ENCODE results near the gene RPL22L1.
A peak's percentile ranks its signal among the peaks of the same experiment; 100 is the strongest.
"Not testable (repeated sequence)": the region's sequence is repeated elsewhere in the genome, so short reads cannot be mapped to it uniquely, and the experiment has no call there.

The RPL22L1 gene

DNA sequence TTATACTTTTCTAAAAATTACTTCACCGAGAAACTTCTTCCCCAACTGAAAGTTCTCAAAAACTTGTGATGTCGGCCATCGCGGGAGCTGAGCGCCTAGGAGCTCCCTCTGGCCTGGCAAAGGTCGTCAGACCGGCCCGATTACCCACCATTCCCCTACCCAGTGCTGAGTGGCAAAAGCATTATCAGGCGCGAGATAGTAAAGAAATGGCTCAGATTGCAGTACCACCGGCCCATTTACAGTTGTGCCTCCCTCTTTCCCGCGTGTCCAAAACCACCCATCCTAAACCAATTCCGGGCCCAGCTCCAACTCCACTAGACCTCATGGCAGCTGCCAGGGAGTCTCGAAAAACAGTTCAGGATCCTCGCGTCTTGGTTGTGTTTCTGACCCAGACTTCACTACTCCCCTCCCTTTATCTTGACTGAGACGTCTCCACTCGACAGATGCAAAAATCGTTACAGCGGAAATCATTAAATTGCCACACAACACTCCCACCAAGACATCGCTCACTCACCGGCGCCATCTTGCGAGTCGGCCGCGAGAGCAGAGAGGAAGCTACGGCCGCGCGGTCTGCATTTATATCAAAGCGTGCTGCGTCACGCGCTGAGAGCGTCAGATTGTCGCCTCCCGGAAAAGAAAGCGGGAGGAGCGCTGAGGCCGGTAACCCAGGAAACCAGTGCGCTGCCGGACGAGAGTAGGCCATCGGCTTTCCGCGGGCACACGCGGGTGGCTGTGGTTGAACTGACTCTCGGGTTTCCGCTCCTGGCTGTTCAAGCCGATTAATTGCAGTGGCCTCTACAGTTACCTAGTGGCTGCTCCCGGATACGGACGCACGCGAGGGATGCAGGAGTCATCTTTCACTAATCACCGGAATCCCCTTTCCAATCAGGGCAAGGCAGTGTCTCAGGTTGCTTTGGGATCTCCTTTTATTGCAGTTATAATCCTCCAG, at the start of gene RPL22L1:
Gene RPL22L1 (minus strand): TSS at position 551 of the 949 bp plus-strand sequence. CDS start 28 bp downstream, at position 523.
- peak; percentile 96 for DNase-seq

DNA sequence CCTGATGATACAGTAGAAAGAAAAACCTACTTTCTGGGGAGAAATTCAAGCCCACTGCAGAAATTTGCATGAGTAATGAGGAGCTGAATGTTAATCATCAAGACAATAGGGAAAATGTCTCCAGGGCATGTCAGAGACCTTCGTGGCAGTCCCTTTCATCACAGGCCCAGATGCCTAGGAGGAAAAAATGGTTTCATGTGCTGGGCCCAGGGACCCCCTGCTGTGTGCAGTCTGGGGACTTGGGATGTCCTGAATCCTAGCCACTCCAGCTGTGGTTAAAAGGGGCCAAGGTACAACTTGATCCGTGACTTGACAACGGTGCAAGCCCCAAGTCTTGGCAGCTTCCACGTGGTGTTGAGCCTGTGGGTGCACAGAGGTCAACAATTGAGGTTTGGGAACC, 48.7 kb upstream of the RPL22L1 start:
- DNase-seq = no peak

DNA sequence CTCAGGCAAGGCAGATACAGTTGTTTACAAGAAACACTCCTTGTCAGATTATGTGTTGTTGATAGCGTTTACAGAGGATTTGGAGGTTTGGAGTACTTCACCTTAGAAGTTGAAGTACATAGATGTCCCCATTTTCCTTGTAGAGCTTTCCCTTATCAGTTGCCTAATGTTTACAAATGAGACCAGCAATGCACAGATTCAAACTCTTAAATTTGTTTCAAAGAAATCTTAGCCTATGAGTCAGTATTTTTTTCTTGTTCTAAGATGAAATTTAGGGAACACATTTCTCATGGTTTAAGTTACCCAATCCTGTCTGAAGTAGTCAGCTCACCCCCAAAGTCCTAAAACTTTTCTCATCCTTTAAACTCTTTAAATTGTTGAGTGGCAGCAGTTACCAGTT, 44.7 kb upstream of the RPL22L1 start:
- no peak for DNase-seq

DNA sequence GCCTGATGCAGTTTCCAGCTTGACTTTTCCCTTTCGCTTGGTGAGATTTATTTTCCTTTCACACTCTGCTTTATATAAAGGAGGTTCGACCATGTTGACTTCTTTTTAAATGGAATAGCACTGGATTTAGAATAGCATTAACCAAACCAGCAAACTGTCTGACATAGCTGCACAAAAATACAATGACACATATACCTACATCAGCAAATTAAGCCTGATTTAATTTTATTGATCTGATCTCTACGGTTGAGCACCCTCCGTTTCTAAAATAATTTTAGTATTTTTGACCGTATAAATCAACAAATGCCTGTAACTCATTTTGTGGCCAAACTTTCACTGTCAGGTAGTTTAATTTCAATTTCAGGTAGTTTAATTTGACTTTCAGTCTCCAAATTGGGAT, 44.2 kb upstream of the RPL22L1 start:
- DNase-seq = no peak

DNA sequence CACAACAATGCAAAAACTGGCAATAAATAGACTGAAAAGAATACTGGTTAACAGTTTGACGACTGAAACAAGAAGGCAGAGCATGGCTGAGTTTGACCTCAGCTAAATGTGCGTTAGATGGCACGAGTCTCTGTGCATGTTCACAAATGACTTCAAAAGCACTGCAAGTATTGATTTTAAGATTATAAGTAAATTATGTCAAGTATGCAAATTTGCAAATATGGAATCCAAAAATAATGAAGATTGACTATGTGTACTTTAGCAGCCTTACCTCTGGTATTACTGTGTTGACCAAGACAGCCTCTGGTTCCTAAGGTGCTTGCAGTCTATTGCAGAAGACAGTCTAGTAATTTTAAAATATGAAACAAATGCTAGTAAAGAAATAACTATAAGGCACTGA, 41.1 kb upstream of the RPL22L1 start:
- DNase-seq = no peak

DNA sequence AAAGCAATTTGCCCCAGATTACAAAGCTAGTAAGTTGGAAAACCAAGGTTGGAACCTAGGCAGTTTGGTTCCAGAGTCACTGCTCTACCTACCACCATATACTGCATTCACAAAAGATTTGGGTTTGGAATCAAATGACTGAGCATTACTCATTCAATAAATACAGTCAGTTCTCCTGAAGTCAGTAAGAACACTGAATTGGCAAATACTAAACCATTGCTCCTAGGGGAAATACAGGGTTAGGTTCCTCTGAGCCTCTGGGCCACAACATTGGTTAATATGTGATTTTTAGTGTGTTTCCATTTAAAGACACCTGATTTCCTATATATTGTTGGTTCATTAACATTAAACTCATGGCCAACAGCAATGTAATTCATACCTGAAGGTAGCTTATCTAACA, 40.5 kb upstream of the RPL22L1 start:
- no peak for DNase-seq

DNA sequence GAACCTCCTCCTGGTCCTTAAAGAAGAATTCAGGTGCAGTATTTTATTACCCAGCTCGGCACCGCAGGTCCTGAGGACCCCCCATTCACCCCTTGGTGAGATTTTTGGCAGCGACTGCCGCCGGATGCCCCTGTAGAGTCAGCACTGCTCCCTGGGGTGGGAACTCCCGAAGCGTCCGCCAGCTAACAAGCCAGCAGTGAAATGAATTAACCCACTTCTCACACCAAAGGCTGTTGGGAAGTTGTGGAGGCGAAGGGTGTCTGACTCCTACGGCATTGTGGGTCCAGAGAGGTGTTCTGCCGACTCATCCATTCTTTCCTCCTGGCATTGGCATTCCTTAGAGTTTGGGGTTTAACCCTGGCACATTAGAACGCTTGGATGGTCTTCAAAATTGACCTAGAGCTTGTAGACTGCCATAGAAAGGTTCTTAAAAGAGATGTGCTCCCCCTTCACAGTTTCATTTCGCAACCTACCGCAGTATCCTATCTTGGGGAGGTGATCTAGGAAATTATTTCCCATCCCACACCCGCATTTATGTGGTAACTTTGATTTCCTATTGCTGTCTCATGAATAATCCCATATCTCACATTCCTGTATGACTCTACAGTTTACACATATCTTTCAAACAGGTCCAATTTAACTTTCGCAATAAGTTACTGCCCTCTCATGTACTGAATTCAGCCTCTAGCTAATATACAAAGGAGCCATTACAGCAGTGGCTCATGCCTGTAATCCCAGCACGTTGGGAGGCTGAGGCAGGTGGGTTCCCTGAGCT, 39.3 kb upstream of the RPL22L1 start:
- peak; percentile 92 for DNase-seq

DNA sequence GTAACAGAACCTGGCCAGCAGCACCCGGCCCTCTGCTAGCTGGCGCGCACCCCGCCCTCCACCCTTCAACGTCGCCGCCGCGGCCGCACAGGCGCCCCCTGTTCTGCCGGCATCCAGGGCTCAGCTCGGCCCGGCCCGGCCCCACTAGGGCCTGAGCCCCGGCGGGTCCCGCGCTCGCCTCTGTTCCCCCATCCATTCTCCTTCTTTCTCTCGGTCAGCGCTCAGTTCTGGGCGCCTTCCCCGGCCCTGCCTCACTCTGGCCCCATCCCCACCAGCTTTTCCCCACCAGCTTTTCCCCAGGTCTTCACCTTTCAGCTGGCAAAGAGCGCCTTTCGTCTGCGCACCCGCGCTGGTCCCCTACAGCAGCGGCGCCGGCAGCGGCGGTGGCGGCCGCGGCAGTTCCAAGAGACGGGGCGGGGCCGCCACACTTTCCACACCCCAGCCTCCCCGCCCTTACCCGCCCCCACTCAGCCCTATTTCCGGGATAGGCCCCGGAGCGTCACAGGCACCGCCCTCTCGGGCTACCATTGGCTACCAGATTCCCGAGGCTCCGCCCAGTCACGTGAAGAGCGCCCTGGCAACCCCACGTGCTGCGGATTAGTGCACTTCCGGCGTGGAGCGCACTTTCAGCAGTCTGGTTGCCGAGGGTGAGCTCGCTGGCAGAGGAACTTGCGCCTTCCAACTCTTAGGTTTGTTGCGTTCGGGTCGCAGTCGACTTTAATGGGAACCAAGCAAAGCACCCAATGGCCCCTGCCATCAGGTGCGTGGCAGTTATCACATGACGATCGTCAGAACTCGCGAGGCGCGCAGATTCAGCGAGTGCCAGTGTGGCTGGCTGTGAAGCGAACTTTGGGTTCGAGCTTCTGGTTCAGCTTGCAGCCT, 38.5 kb upstream of the RPL22L1 start, which contains the start of gene EIF5A2:
Gene EIF5A2 (minus strand): TSS at position 403 of the 882 bp plus-strand sequence. CDS start 831 bp downstream, outside the sequence.
- DNase-seq = peak; percentile 97

DNA sequence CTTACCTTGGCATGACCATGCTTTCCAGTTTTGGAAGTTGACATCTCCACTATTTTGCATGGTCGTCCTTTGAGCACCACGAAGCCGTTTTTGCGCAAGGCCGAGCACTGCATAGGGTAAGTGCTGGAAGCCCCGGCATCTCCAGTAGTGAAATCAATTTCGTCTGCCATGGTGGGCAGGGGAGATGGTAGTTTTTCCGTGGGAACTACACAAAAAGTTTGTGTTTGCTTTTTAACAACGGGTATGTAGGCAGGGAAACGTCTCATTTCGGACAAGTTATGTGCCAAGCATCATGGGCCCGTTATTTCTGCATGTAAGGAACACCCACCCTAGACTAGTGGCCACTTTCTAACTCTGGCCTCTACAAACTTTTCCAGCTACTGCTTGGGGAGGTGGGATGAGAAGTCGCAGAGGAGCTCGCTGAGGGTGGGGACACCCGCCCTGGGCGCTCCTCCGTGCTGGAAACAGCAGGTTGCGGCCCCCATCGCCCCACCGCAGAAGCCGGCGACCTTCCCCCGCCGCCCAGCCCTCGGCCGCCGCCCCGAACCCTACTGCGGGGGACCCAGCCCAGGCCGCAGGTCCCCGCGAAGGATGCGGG, 37.7 kb upstream of the RPL22L1 start:
- DNase-seq = peak; percentile 9

DNA sequence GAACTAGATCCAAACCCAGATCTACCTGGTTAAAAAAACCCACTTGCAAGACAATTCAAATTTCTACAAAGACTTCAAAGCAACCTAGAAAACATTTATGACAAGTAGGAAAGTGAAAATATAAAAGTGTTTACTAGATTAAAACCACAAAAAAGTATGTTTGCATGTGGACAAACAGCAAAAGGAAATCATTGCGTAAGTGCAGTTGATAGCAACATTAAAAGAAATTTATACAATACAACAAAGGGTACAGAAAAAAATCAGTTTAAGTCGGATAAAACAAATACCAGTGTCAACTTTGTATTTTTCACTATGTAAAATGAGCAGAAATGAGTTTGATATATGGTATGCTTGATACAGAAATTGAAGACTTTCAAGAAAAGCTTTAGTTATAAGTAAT, 35.9 kb upstream of the RPL22L1 start:
- no peak for DNase-seq

DNA sequence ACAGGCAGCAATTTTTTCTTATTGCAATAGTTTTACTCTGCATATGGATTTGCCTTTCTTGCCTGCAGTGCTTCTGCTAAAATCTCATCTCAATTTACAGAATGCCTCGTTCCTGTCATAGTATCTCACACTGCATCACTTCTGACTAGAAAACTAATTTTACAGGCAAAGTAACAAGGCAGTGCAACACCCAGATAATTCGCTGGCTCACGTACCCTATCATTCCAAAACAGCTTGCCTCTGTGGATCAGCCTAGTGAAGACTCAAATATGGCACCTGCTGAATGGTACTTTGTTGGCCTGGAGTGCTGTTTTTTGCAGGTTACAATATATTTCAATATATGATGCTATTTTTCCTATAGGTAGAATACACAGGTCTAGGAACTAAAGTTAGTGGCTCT, 33.1 kb upstream of the RPL22L1 start:
- DNase-seq = no peak

DNA sequence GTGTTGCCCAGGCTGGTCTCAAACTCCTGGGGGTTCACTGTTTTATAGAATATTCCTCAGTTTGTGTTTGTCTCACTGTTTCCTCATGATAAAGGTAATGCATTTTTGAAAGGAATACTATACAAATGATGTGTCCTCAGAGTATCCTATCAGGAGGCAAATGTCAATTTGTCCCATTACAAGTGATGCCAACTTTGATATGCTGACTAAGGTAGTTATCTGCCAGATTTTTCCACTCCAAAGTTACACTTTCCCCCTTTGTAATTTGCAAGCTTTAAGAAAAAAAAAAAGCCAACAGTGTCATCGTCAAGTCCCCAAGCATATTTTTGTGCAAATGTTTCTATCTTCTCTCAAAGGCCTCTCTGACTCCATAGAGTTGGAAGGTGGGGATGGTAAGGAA, 29.5 kb upstream of the RPL22L1 start:
- DNase-seq = no peak

DNA sequence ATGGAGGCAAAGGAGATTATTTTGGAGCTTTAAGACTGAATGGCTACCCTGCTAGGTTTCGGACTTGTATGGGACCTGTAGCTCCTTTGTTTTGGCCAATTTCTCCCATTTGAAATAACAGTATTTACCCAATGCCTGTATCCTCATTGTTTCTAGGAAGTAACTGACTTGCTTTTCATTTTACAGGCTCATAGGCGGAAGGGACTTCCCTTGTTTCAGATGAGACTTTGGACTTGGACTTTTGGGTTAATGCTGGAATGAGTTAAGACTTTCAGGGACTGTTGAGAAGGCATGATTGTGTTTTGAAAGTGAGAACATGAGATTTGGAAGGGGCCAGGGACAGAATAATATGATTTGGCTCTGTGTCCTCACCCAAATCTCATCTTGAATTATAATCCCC, 28.0 kb upstream of the RPL22L1 start:
- no peak for DNase-seq

DNA sequence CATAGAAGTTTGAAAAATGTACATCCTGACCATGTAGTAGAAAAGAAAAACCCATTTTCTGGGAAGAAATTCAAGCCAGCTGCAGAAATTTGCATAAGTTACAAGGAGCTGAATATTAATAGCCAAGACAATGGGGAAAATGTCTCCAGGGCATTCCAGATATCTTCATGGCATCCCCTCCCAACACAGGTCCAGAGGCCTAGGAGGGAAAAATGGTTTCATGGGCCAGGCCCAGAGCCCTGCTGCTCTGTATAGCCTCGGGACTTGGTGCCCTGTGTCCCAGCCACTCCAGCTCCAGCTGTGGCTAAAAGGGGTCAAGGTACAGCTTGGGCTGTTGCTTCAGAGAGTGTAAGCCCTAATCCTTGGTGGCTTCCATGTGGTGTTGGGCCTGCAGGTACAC, 27.2 kb upstream of the RPL22L1 start:
- not testable (repeated sequence) for DNase-seq

DNA sequence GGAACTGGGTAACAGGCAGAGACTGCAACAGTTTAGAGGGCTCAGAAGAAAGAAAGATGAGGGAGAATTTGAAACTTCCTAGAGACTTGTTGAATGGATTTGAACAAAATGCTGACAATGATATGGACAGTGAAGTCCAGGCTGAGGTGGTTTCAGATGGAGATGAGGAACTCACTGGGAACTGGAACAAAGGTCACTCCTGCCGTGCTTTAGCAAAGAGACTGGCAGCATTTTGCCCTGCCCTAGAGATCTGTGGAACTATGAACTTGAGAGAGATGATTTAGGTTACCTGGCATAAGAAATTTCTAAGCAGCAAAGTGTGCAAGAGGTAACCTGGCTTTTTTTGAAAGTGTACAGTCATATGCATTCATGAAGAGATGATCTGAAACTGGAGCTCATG, 26.8 kb upstream of the RPL22L1 start:
- DNase-seq = no peak

DNA sequence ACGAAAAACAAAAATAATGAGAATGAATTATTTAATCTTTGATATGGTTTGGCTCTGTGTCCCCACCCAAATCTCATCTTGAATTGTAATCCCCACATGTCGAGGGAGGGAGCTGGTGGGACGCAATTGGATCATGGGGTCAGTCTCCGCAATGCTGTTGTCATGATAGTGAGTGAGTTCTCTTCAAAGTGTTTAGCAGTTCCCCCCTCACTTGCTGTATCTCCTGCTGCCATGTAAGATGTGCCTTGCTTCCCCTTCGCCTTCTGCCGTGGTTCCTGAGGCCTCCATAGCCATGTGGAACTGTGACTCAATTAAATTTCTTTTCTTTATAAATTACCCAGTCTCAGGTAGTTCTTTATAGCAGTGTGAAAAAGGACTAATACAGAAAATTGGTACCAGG, 26.3 kb upstream of the RPL22L1 start:
- not testable (repeated sequence) for DNase-seq

DNA sequence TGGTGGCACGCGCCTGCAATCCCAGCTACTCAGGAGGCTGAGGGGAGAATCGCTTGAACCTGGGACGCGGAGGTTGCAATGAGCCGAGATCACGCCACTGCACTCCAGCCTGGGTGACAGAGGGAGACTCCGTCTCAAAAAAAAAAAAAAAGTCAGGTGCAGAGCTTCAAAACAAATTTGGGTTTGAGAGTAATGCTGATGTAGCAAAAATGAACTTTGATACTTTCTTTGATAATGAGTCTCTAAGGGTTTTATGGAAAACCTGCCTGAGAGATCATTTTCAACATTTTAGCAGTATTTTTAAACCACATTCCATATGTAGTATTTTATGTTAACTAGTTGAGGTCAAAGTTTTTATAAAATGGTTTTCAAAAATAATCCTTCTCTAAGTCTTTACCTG, 23.9 kb upstream of the RPL22L1 start:
- DNase-seq = no peak

DNA sequence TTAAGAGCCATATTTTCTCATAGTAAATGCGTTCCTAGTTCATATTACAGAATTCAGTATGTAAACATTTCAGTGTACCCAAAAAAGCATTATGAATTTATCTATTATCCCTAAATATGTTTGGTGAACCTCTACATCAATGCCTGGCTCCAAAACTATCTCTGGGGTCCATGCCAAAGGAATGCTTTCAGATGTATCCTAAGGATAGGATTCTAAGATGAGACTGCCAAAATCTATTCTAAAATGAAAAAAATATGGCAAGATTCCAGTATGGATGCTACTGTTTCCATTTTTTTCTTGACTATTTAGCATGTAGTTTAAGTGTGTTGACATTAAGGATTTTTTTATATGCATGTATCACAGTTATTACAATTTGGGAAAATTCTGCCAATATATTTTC, 19.6 kb upstream of the RPL22L1 start:
- no peak for DNase-seq

DNA sequence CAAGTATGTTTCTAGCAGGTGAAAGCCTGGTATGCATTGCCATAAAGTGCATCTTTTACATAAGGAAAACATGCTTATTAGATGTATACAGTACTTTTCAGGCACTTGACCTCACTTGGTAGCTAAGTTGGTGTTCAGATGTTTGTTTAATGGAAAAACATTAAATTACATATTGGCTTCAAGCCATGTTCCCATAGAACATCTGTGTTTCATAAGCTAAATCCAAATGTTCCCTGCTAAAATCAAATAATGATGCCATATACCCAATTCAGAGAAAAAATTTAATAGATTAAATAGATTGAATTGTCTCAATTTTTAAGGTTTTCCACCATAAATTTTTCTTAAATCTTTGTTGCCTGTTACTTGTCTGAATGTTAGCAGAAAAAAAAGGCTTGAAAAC, 19.1 kb upstream of the RPL22L1 start:
- DNase-seq = no peak

DNA sequence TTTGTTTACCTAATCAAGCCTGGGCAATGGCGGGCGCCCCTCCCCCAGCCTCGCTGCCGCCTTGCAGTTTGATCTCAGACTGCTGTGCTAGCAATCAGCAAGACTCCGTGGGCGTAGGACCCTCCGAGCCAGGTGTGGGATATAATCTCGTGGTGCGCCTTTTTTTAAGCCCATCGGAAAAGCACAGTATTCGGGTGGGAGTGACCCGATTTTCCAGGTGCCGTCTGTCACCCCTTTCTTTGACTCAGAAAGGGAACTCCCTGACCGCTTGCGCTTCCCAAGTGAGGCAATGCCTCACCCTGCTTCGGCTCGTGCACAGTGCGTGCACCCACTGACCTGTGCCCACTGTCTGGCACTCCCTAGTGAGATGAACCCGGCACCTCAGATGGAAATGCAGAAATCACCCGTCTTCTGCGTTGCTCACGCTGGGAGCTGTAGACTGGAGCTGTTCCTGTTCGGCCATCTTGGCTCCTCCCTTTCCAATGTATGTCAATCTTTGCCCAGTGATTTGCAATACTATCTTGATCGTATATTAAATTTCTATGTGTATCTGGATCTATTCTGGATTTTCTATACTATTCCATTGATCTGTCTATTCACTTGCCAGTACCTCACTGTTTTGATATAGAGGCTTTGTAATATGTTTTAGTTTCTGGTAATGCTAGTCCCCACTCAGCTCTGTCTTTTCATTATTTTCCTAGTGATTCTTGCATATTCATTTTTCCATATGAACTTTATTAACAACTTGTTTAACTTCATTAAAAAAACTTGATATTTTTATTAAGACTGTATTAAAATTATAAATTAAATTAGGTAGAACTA, 14.3 kb upstream of the RPL22L1 start:
- not testable (repeated sequence) for DNase-seq

DNA sequence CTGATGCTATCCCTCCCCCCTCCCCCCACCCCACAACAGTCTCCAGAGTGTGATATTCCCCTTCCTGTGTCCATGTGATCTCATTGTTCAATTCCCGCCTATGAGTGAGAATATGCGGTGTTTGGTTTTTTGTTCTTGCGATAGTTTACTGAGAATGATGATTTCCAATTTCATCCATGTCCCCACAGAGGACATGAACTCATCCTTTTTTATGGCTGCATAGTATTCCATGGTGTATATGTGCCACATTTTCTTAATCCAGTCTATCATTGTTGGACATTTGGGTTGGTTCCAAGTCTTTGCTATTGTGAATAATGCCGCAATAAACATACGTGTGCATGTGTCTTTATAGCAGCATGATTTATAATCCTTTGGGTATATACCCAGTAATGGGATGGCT, 8.7 kb upstream of the RPL22L1 start:
- not testable (repeated sequence) for DNase-seq

Measured in fibroblast of skin of right quadriceps (primary cell).